B cell (primary cell): ENCODE results near the gene MYH10. TPM values are rescaled to one million over a fixed set of nuclear protein-coding genes. Genes with fewer than 3 reads are reported as not detected.

Source experiments
- ATAC-seq: fragments of 200-7000 bp; cut with Tn5 transposase; one replicate; pipeline ENCODE4 v1.10.0; 2021; ENCODE audit warnings: low read depth, mild to moderate bottlenecking, moderate number of reproducible peaks, moderate library complexity
- CTCF ChIA-PET: fragments of 350-600 bp; sonication (Branson Sonifier 250); formaldehyde crosslinking; loops from one replicate; lab custom pipeline; 2021; ENCODE audit warnings: antibody characterized with exemption, inconsistent platforms; lab: Charles Lee
- POLR2A ChIA-PET: fragments of 350-600 bp; sonication (Branson Sonifier 250); formaldehyde crosslinking; loops from one replicate; lab custom pipeline; 2021; ENCODE audit warnings: antibody characterized with exemption; lab: Charles Lee
- DNase-seq: peaks from one replicate; pipeline ENCODE4 v3.0.0; 2013
- H2AFZ ChIP-seq: 2 replicates; pipeline ENCODE4 v1.6.1; 2012; ENCODE audit warnings: mild to moderate bottlenecking, low read depth, low read length; ENCODE audit not compliant: insufficient read depth, poor library complexity, severe bottlenecking
- H3K27ac ChIP-seq, 2 donors: 1 replicate in 1 of 2; 2 replicates in 1 of 2; pipeline ENCODE4 v1.5.1; 2012 to 2013; ENCODE audit warnings: low read length in 2 of 2, mild to moderate bottlenecking in 2 of 2, moderate library complexity in 1 of 2
- H3K27me3 ChIP-seq, 4 experiments: fragments of 200-600 bp in 1 of 4; sonication (generic) in 1 of 4; replicated peaks in 1 of 4; 1 replicate in 2 of 4; 2 replicates in 2 of 4; pipeline versions ENCODE4 v1.6.1 to v1.7.0; 2013 to 2016; ENCODE audit warnings: low read length in 3 of 4, mild to moderate bottlenecking in 2 of 4, mixed read lengths in 1 of 4, moderate library complexity in 1 of 4; ENCODE audit not compliant: insufficient read depth in 4 of 4, control insufficient read depth in 3 of 4; ENCODE audit errors: control extremely low read depth in 1 of 4
- H3K36me3 ChIP-seq, 2 experiments: replicated peaks in 1 of 2; 1 replicate in 1 of 2; 2 replicates in 1 of 2; pipeline versions ENCODE4 v1.6.1 to v1.7.1; 2013; ENCODE audit warnings: low read length in 1 of 2; ENCODE audit not compliant: insufficient read depth in 2 of 2, control insufficient read depth in 1 of 2; ENCODE audit errors: control extremely low read depth in 1 of 2, extremely low read depth in 1 of 2
- H3K4me1 ChIP-seq, 2 donors: fragments of 200-600 bp in 1 of 2; sonication (generic) in 1 of 2; 1 replicate in 1 of 2; 2 replicates in 1 of 2; pipeline versions ENCODE4 v1.5.1 to v1.6.1; 2013 to 2017; ENCODE audit warnings: low read length in 2 of 2; ENCODE audit not compliant: control insufficient read depth in 2 of 2, insufficient read depth in 2 of 2
- H3K4me2 ChIP-seq: replicated peaks from 2 replicates; pipeline ENCODE3; 2012; ENCODE audit warnings: mild to moderate bottlenecking, low read depth, low read length; ENCODE audit not compliant: poor library complexity, severe bottlenecking
- H3K4me3 ChIP-seq, 5 experiments: fragments of 200-600 bp in 1 of 5; sonication (generic) in 1 of 5; 1 replicate in 3 of 5; 2 replicates in 2 of 5; pipeline versions ENCODE4 v1.5.1 to v1.7.0; 2011 to 2016; ENCODE audit warnings: low read length in 4 of 5, mild to moderate bottlenecking in 4 of 5, low read depth in 2 of 5, control low read depth in 1 of 5, moderate library complexity in 1 of 5; ENCODE audit not compliant: insufficient read depth in 1 of 5; ENCODE audit errors: control extremely low read depth in 1 of 5, extremely low read depth in 1 of 5
- H3K79me2 ChIP-seq: fragments of 200-600 bp; sonication (generic); one replicate; pipeline ENCODE4 v1.6.0; 2016; ENCODE audit warnings: low read length; ENCODE audit not compliant: control insufficient read depth, insufficient read depth
- H3K9ac ChIP-seq: fragments of 200-600 bp; sonication (generic); 2 replicates; pipeline ENCODE4 v1.6.1; 2017; ENCODE audit warnings: mild to moderate bottlenecking, low read length, moderate library complexity
- H3K9me3 ChIP-seq, 3 donors: one replicate each; pipeline versions ENCODE4 v1.6.1 to v1.7.1; 2013; ENCODE audit warnings: low read length in 2 of 3; ENCODE audit not compliant: control insufficient read depth in 2 of 3, insufficient read depth in 1 of 3; ENCODE audit errors: control extremely low read depth in 1 of 3
- H4K20me1 ChIP-seq: 2 replicates; pipeline ENCODE4 v1.6.0; 2012; ENCODE audit warnings: mild to moderate bottlenecking, low read length; ENCODE audit not compliant: insufficient read depth, control insufficient read depth, poor library complexity, severe bottlenecking
- H3K27ac Mint-ChIP-seq: one replicate; pipeline ENCODE4 v1.8.0; 2021; ENCODE audit warnings: mixed read lengths
- H3K27me3 Mint-ChIP-seq: one replicate; pipeline ENCODE4 v1.8.0; 2021; ENCODE audit warnings: mixed read lengths
- H3K4me1 Mint-ChIP-seq: one replicate; pipeline ENCODE4 v1.8.0; 2021; ENCODE audit warnings: mixed read lengths
- H3K4me3 Mint-ChIP-seq: one replicate; pipeline ENCODE4 v1.8.0; 2021; ENCODE audit warnings: mixed read lengths
- H3K9me3 Mint-ChIP-seq: one replicate; pipeline ENCODE4 v1.8.0; 2022; ENCODE audit warnings: mixed read lengths; ENCODE audit not compliant: insufficient read depth
- EZH2 ChIP-seq: IDR thresholded peaks from 2 replicates; pipeline ENCODE4 v1.6.1; 2012; ENCODE audit warnings: borderline replicate concordance, low read depth, mild to moderate bottlenecking, moderate library complexity, low read length; ENCODE audit not compliant: insufficient read depth, poor library complexity, severe bottlenecking
- WGBS: methylation state at CpG from one replicate; pipeline ENCODE4 v1.1.5; 2013; ENCODE audit warnings: missing lambda C conversion rate; ENCODE audit not compliant: insufficient coverage; 5-methylcytosine and 5-hydroxymethylcytosine counted together
- intact Hi-C: fragments of 100-400 bp; cut with micrococcal nuclease; formaldehyde crosslinking; loops from one replicate; pipeline ENCODE4 v1.10.0; 2022
- polyA plus RNA-seq: library from polyadenylated mRNA; depleted of rRNA; stranded (reverse); fragments of >200 nt; gene quantifications from 2 replicates; pipeline ENCODE4 v1.2.3, GENCODE V29; 2012
- total RNA-seq, 2 donors: library from RNA; stranded (reverse); fragments of 120-200 nt in 1 of 2; gene quantifications; 1 replicate in 1 of 2; 2 replicates in 1 of 2; pipeline versions ENCODE4 v1.2.3 to v1.2.4, GENCODE V29; 2013 to 2022
- TF ChIP-seq, protein P1 (sequence below): fragments of 200-600 bp; IDR thresholded peaks from one replicate; pipeline ENCODE4 v1.8.0; 2022; ENCODE audit warnings: antibody characterized with exemption, mild to moderate bottlenecking

Gene MYH10
- total and polyA plus RNA-seq, 2 donors (not counting 1 experiment from before 2014, with no cell fraction given), result 0.04 to 1.7 TPM

GRCh38 chr17:8518326-8518725 is 112.2 kb downstream of the MYH10 start:
- no peak for TF ChIP-seq EZH2
- TF ChIP-seq, protein P1, sequence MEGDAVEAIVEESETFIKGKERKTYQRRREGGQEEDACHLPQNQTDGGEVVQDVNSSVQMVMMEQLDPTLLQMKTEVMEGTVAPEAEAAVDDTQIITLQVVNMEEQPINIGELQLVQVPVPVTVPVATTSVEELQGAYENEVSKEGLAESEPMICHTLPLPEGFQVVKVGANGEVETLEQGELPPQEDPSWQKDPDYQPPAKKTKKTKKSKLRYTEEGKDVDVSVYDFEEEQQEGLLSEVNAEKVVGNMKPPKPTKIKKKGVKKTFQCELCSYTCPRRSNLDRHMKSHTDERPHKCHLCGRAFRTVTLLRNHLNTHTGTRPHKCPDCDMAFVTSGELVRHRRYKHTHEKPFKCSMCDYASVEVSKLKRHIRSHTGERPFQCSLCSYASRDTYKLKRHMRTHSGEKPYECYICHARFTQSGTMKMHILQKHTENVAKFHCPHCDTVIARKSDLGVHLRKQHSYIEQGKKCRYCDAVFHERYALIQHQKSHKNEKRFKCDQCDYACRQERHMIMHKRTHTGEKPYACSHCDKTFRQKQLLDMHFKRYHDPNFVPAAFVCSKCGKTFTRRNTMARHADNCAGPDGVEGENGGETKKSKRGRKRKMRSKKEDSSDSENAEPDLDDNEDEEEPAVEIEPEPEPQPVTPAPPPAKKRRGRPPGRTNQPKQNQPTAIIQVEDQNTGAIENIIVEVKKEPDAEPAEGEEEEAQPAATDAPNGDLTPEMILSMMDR, result no peak
- no peak for ATAC-seq
- no peaks in the 10 kb centered on the region for H4K20me1 ChIP-seq
- CTCF ChIA-PET, result no interaction called here
- H3K4me3 ChIP-seq, result no peak overlapping the region
- WGBS, result 87% methylated on average over 5 of the region's 6 CpGs
- intact Hi-C loops, result no loop called here
- H3K4me1 ChIP-seq, result no peaks in the 10 kb centered on the region
- no peaks in the 10 kb centered on the region for H3K4me1 Mint-ChIP-seq
- DNase-seq, result no peak
- no peaks in the 10 kb centered on the region for H3K9me3 Mint-ChIP-seq
- no peaks in the 10 kb centered on the region for H3K79me2 ChIP-seq
- H3K27me3 ChIP-seq, result no peaks in the 10 kb centered on the region
- no peak overlapping the region for H2AFZ ChIP-seq
- no peak overlapping the region for H3K9ac ChIP-seq
- no peaks in the 10 kb centered on the region for H3K27me3 Mint-ChIP-seq
- POLR2A ChIA-PET, result no interaction called here
- no peak overlapping the region for H3K4me3 Mint-ChIP-seq
- no peaks in the 10 kb centered on the region for H3K36me3 ChIP-seq
- no peak overlapping the region for H3K27ac ChIP-seq
- H3K4me2 ChIP-seq, result no peak overlapping the region
- no peak overlapping the region for H3K27ac Mint-ChIP-seq
- H3K9me3 ChIP-seq, result no peaks in the 10 kb centered on the region

DNA sequence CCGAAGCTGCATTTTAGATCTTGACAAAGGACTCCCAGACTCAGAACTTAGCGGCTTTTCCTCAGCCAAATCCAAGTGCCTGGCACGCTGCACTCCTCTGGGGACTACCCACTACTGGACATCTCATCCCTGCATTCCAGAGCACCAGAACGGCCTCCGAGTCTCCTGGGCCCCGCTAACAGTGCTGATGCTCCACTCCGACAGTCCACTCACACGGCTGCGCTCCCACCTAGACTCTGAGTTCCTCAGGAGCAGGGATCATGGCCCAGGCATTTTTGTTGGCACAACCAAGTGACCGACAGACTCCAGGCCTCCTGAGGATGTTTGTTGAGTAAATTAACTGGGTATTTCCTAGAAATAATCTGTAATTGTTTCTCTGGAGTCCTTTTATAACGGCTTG is 115.7 kb downstream of the MYH10 start:
- Mint-ChIP-seq H3K27ac (no peak overlapping the region), H3K27me3 (no peaks in the 10 kb centered on the region), H3K4me3 (no peak overlapping the region), H3K4me1 (no peaks in the 10 kb centered on the region), H3K9me3 (no peaks in the 10 kb centered on the region)
- Histone ChIP-seq H3K9ac (no peak overlapping the region), H3K79me2 (no peaks in the 10 kb centered on the region), H4K20me1 (no peaks in the 10 kb centered on the region), H3K4me1 (no peaks in the 10 kb centered on the region), H3K27me3 (no peaks in the 10 kb centered on the region), H3K4me2 (no peak overlapping the region), H3K4me3 (no peak overlapping the region), H3K36me3 (no peaks in the 10 kb centered on the region), H3K9me3 (no peaks in the 10 kb centered on the region), H2AFZ (no peak overlapping the region), H3K27ac (no peak overlapping the region)
- 100% methylated on average over 10 of the region's 11 CpGs for WGBS
- ATAC-seq, result no peak
- TF ChIP-seq, protein P1, result no peak
- no peak for TF ChIP-seq EZH2
- ChIA-PET CTCF (no interaction called here), POLR2A (no interaction called here)
- intact Hi-C loops, result no loop called here
- DNase-seq, result no peak
